HepG2 (cell line): Measurements from ENCODE around the gene PRKN.

Experiments used
- FOSL2 ChIP-seq: sonication (generic); formaldehyde crosslinking; IDR thresholded peaks from 2 replicates; pipeline ENCODE4 v1.4.0; 2020; ENCODE audit warnings: missing genetic modification reagents
- ZNF431 ChIP-seq: sonication (generic); formaldehyde crosslinking; IDR thresholded peaks from 2 replicates; pipeline ENCODE4 v1.9.0; 2022; ENCODE audit warnings: missing genetic modification reagents, low read depth, mild to moderate bottlenecking, borderline replicate concordance
- TF ChIP-seq, protein P1 (sequence below): sonication (generic); formaldehyde crosslinking; IDR thresholded peaks from 2 replicates; pipeline ENCODE4 v1.5.0; 2020; ENCODE audit warnings: mild to moderate bottlenecking, missing genetic modification reagents, moderate library complexity

DNA sequence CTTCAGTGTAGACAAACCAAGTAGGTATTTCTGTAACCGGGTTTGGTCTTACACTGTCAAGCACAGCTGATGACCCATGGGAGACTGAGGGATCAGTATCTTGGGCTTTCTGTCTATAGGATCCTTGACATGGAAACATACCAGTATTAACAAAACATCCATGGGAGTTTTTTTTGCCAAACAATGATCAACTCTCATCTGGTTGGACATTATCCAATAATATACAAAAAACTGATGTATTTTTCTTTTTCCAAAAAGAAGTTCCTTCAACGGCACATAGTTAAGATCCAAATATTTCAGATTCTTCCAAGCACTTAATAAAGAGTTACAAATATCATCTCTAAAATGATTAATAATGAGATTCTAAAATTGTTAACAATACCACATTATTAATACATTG lies 459.9 kb downstream of the PRKN start:
- TF ChIP-seq FOSL2 (CRISPR knock-in tag) (no peak), ZNF431 (CRISPR knock-in tag) (no peak)
- TF ChIP-seq, protein P1, sequence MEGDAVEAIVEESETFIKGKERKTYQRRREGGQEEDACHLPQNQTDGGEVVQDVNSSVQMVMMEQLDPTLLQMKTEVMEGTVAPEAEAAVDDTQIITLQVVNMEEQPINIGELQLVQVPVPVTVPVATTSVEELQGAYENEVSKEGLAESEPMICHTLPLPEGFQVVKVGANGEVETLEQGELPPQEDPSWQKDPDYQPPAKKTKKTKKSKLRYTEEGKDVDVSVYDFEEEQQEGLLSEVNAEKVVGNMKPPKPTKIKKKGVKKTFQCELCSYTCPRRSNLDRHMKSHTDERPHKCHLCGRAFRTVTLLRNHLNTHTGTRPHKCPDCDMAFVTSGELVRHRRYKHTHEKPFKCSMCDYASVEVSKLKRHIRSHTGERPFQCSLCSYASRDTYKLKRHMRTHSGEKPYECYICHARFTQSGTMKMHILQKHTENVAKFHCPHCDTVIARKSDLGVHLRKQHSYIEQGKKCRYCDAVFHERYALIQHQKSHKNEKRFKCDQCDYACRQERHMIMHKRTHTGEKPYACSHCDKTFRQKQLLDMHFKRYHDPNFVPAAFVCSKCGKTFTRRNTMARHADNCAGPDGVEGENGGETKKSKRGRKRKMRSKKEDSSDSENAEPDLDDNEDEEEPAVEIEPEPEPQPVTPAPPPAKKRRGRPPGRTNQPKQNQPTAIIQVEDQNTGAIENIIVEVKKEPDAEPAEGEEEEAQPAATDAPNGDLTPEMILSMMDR (CRISPR knock-in tag) = no peak
